Fibroblast of pulmonary artery (primary cell): ENCODE data around the gene HYCC1.
A peak's percentile ranks its signal among the peaks of the same experiment; 100 is the strongest.

ENCODE experiments used
- DNase-seq: peaks from one replicate; pipeline ENCODE4 v3.0.0-alpha.2; 2010; ENCODE audit warnings: low read depth
- H3K4me3 ChIP-seq: replicated peaks from 2 replicates; pipeline ENCODE4 v1.5.1; 2011; ENCODE audit warnings: low read depth, mild to moderate bottlenecking, control low read depth, low read length, moderate library complexity
- CTCF ChIP-seq: IDR thresholded peaks from 2 replicates; pipeline ENCODE4 v1.5.1; 2011; ENCODE audit warnings: mild to moderate bottlenecking, control low read depth, low read length, inconsistent platforms; ENCODE audit errors: missing control alignments

The HYCC1 gene

DNA sequence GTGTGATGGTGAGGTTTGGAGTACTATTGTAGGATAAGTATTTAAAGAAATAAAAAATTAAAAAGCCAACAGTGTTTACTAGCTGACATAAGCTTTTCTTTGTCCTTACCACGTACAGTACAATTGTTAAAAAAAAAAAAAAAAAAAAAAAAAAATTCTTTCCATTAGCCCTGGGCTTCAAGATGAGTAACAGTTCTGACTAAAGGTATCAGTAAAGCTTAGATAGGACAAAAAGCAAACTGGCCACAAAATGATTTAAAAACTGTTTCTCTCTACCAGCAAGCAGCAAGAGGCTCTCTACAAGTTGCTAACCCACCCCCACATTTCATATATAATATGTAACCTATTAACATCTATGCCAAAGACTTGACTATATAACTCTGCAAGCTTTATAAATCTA lies 17.5 kb downstream of the HYCC1 start:
- no peak for DNase-seq
- H3K4me3 ChIP-seq = no peak overlapping the region
- TF ChIP-seq CTCF = no peak

GRCh38 chr7:22995011-22995410 lies 18.9 kb downstream of the HYCC1 start:
- no peak overlapping the region for H3K4me3 ChIP-seq
- DNase-seq = no peak
- no peak for TF ChIP-seq CTCF

DNA sequence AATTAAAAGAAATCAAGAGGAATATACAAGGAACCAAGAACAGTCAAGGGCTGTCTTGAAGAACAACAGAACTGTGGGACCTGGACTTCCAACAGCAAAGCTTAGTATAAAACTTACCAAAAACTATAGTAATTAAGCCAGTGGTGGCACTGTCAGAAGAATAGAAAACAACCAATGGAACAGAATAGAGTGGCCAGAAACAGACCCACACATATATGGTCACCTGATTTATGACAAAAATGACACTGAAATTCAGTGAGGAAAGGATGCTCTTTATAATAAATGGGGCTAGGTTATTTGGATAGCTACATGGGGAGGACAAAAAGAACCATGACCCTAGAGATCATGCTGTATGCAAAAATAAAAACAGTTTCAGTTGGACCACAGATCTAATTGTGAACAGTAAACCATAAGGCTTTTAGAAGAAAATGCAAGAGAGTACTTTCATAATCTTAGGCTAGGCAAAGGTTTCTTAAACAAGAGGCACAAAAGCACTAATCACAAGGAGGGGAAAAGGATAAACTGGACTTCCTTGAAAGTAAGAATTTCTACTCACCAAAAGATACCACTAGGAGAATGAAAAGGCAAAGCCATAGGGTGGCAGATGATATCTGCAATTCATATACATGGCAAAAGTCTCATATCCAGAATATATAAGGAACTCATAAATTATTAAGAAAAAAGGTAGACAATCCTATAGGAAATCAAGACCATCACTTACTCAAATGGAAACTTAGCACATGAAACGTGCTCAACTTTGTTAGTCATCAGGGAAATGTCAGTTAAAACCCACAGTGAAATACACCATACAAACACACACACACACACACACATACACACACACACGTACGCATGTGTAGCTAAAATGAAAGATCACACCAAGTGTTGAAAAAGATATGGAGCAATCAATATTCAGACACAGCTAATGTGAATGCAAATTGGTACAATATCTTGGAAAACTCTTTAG lies 20.8 kb downstream of the HYCC1 start:
- no peak for TF ChIP-seq CTCF
- no peak overlapping the region for H3K4me3 ChIP-seq
- DNase-seq = no peak

DNA sequence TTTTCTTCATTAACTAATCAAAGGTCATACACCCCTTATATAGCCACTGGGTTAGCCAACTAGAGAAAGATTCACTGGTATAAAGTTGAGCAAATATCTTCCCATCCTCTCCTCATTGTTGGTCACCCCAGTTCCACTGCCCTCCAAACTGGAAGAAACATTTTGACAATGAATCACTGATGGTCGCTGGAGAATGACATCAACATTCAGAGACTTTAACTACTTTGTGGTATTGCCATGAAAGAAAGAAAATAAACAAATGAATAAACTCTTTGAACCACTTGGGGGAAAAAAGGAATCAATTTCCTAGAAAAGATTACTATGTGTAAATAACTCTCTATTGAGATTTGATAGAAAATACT lies 23.4 kb downstream of the HYCC1 start:
- DNase-seq = peak; percentile 39
- no peak for TF ChIP-seq CTCF
- no peak overlapping the region for H3K4me3 ChIP-seq

- no peak for DNase-seq
- no peak overlapping the region for H3K4me3 ChIP-seq
- TF ChIP-seq CTCF = no peak
Observed at GRCh38 chr7:22989643-22990587, 24.0 kb downstream of the HYCC1 start.

DNA sequence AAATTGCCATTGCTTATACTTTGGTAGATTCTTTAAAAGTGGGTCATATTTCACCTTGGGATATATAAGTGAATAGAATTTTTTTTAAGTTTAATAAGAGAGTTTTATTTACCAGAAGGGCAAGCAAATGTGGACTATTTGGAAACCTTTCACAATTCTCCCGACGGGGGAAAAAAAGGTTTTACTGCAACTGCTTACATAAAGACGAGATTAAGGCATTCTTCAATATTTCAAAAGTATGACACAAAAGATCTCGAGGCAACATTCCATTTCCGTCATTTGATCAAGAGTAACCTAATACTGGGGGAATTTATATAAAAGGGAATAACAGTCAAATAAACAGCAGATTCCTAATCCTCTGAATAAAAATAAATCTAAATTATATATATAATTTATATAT lies 28.5 kb downstream of the HYCC1 start:
- DNase-seq = no peak
- TF ChIP-seq CTCF = no peak
- no peak overlapping the region for H3K4me3 ChIP-seq
